HepG2 (cell line): ENCODE results near the gene TGM6. TPM values are rescaled to one million over a fixed set of nuclear protein-coding genes. Genes with fewer than 3 reads are reported as not detected.

Source experiments
- ATAC-seq: fragments of 200-7000 bp; cut with Tn5 transposase; 3 replicates; pipeline ENCODE4 v1.9.1; 2020; ENCODE audit warnings: mild to moderate bottlenecking, moderate library complexity
- BruUV-seq: library from RNA; stranded (reverse); fragments of 400-500 nt; replicated peaks from 2 replicates; lab custom pipeline; 2021; lab: Mats Ljungman, UMichigan
- CTCF ChIA-PET: fragments of 300-600 bp; formaldehyde crosslinking; extraction: SDS; loops from one replicate; lab custom pipeline; 2021; ENCODE audit warnings: low total read pairs, inconsistent platforms, low intra/inter-chr PET ratio; lab: Yijun Ruan, JAX
- POLR2A ChIA-PET: fragments of 350-600 bp; sonication (Branson Sonifier 250); formaldehyde crosslinking; loops from one replicate; lab custom pipeline; 2020; ENCODE audit warnings: antibody characterized with exemption, inconsistent platforms; lab: Yijun Ruan, JAX
- DNase-seq: peaks from one replicate; pipeline ENCODE4 v3.0.0-alpha.2; 2015; ENCODE audit warnings: low spot score
- FAIRE-seq: peaks from 3 replicates; lab custom pipeline; 2011; peaks lifted over from hg19 to GRCh38; lab: Jason Lieb, UNC
- H2AFZ ChIP-seq: one replicate; pipeline ENCODE4 v1.6.1; 2011; ENCODE audit warnings: low read length, inconsistent platforms
- H3K27ac ChIP-seq: fragments of 300-600 bp; 3 replicates; pipeline ENCODE4 v1.8.0; 2011; ENCODE audit warnings: mixed run types, mild to moderate bottlenecking, mixed read lengths, low read length, inconsistent platforms; ENCODE audit not compliant: insufficient read depth; ENCODE audit errors: extremely low read length
- H3K27me3 ChIP-seq, 2 experiments: fragments of 200-600 bp in 1 of 2; 2 replicates in 1 of 2; 3 replicates in 1 of 2; pipeline versions ENCODE4 v1.6.0 to v1.8.0; 2011; ENCODE audit warnings: low read length in 2 of 2, mild to moderate bottlenecking in 2 of 2, moderate library complexity in 2 of 2, inconsistent platforms in 1 of 2; ENCODE audit not compliant: insufficient read depth in 2 of 2, control insufficient read depth in 1 of 2
- H3K36me3 ChIP-seq, 2 experiments: fragments of 200-600 bp in 1 of 2; replicated peaks in 1 of 2; 2 replicates in 1 of 2; 3 replicates in 1 of 2; pipeline versions ENCODE4 v1.5.1 to v1.8.0; 2011; ENCODE audit warnings: low read length in 2 of 2, inconsistent platforms in 1 of 2; ENCODE audit not compliant: insufficient read depth in 2 of 2, control insufficient read depth in 1 of 2
- H3K4me1 ChIP-seq: 2 replicates; pipeline ENCODE4 v1.5.1; 2012; ENCODE audit warnings: low read length, inconsistent platforms; ENCODE audit not compliant: insufficient read depth
- H3K4me2 ChIP-seq: 2 replicates; pipeline ENCODE4 v1.6.0; 2011; ENCODE audit warnings: low read depth, low read length, inconsistent platforms
- H3K4me3 ChIP-seq, 3 experiments: fragments of 200-600 bp in 1 of 3; sonication (generic), shearing (Covaris generic) in 1 of 3; replicated peaks in 1 of 3; 2 replicates each; pipeline ENCODE4 v1.5.1; 2011 to 2016; ENCODE audit warnings: low read length in 3 of 3, inconsistent platforms in 2 of 3, low read depth in 2 of 3, mild to moderate bottlenecking in 2 of 3, control low read depth in 1 of 3, mixed read lengths in 1 of 3; ENCODE audit not compliant: insufficient read depth in 1 of 3
- H3K79me2 ChIP-seq: one replicate; pipeline ENCODE4 v1.6.1; 2011; ENCODE audit warnings: low read length, inconsistent platforms; ENCODE audit not compliant: insufficient read depth
- H3K9ac ChIP-seq: 2 replicates; pipeline ENCODE4 v1.6.0; 2011; ENCODE audit warnings: mild to moderate bottlenecking, low read depth, low read length, inconsistent platforms; ENCODE audit not compliant: insufficient read depth
- H3K9me3 ChIP-seq: 2 replicates; pipeline ENCODE4 v1.5.1; 2012; ENCODE audit warnings: mild to moderate bottlenecking, low read length
- H4K20me1 ChIP-seq: 2 replicates; pipeline ENCODE4 v1.6.0; 2011; ENCODE audit warnings: inconsistent platforms, mild to moderate bottlenecking, low read length, moderate library complexity; ENCODE audit not compliant: insufficient read depth
- MEIS2 ChIP-seq: sonication (generic); formaldehyde crosslinking; IDR thresholded peaks from 2 replicates; pipeline ENCODE4 v1.9.0; 2021; ENCODE audit warnings: mild to moderate bottlenecking, missing genetic modification reagents
- WGBS: methylation state at CpG from one replicate; pipeline ENCODE4 v1.1.6; 2017; ENCODE audit warnings: low lambda C conversion rate; 5-methylcytosine and 5-hydroxymethylcytosine counted together
- in situ Hi-C: cut with HindIII; loops from 2 replicates; pipeline ENCODE4 v1.10.0; 2017; ENCODE audit warnings: low pct_unique_long_range_greater_than_20kb; ENCODE audit not compliant: extremely low pct_ligation_motif_present
- intact Hi-C: fragments of 100-400 bp; cut with micrococcal nuclease; formaldehyde crosslinking; loops from one replicate; pipeline ENCODE4 v1.10.0; 2022; ENCODE audit not compliant: unreplicated experiment
- polyA plus RNA-seq, 8 experiments: library from polyadenylated mRNA; depleted of rRNA in 3 of 8; stranded (reverse) in 7 of 8; unstranded in 1 of 8; fragments of >200 nt; fragmentation: Illumina TruSeq in 4 of 8; extraction: Trizol in 4 of 8; gene quantifications; 2 replicates each; pipeline versions ENCODE4 v1.2.1 to v1.2.3, GENCODE V29; 2011 to 2016; ENCODE audit warnings: low read depth in 4 of 8, missing spikeins in 1 of 8, mixed read lengths in 1 of 8; ENCODE audit not compliant: insufficient read depth in 1 of 8
- total RNA-seq, 5 experiments: library from RNA; depleted of rRNA; stranded (reverse); fragments of >200 nt; fragmentation: Illumina TruSeq; extraction: Trizol; gene quantifications; 2 replicates each; pipeline ENCODE4 v1.2.3, GENCODE V29; 2016; ENCODE audit warnings: low read depth in 1 of 5
- TF ChIP-seq, protein P1 (sequence below): sonication (generic); formaldehyde crosslinking; IDR thresholded peaks from 2 replicates; pipeline ENCODE4 v1.5.1; 2020; ENCODE audit warnings: missing genetic modification reagents, mild to moderate bottlenecking, borderline replicate concordance
- TF ChIP-seq, protein P2 (sequence below): sonication (generic); formaldehyde crosslinking; IDR thresholded peaks from 2 replicates; pipeline ENCODE4 v1.5.1; 2020; ENCODE audit warnings: mild to moderate bottlenecking, missing genetic modification reagents, borderline replicate concordance

The TGM6 gene
- total and polyA plus RNA-seq, 2 of the 13 experiments (the other 11 are each of a cell fraction or from before 2014, with no cell fraction given): not detected

DNA sequence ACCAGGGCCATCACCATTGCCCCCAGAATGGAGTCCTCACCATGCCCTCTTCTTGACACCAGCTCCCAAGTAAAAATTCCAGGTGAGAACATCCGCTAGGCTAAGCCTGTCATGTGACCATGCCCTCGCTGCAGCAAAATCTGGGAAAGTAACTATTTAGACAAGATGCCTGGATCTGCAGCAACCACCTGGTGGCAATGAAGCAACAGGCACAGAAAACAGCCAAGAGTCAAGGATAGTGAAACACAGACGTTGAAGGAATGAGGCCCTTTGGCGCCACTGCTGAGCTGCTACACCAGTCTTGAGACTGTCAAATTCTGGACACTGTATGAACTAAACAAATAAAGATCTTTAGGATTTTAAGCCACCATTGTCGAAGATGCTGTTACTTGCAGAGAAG is 30.1 kb upstream of the TGM6 start:
- H3K4me2 ChIP-seq: no peak overlapping the region
- no peak for FAIRE-seq
- POLR2A ChIA-PET: no interaction called here

More for the DNA sequence above, 30.1 kb upstream of the TGM6 start:
- WGBS: 35% methylated on average over 5 of the region's 5 CpGs
- no peaks in the 10 kb centered on the region for H3K36me3 ChIP-seq
- intact Hi-C loops: loop anchor here (2.0 kb wide), 1 partner anchor 74 kb away; no protein-coding TSS in a partner anchor
- no peak for TF ChIP-seq MEIS2
- TF ChIP-seq, protein P1, sequence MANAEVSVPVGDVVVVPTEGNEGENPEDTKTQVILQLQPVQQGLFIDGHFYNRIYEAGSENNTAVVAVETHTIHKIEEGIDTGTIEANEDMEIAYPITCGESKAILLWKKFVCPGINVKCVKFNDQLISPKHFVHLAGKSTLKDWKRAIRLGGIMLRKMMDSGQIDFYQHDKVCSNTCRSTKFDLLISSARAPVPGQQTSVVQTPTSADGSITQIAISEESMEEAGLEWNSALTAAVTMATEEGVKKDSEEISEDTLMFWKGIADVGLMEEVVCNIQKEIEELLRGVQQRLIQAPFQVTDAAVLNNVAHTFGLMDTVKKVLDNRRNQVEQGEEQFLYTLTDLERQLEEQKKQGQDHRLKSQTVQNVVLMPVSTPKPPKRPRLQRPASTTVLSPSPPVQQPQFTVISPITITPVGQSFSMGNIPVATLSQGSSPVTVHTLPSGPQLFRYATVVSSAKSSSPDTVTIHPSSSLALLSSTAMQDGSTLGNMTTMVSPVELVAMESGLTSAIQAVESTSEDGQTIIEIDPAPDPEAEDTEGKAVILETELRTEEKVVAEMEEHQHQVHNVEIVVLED (CRISPR knock-in tag): no peak
- TF ChIP-seq, protein P2, sequence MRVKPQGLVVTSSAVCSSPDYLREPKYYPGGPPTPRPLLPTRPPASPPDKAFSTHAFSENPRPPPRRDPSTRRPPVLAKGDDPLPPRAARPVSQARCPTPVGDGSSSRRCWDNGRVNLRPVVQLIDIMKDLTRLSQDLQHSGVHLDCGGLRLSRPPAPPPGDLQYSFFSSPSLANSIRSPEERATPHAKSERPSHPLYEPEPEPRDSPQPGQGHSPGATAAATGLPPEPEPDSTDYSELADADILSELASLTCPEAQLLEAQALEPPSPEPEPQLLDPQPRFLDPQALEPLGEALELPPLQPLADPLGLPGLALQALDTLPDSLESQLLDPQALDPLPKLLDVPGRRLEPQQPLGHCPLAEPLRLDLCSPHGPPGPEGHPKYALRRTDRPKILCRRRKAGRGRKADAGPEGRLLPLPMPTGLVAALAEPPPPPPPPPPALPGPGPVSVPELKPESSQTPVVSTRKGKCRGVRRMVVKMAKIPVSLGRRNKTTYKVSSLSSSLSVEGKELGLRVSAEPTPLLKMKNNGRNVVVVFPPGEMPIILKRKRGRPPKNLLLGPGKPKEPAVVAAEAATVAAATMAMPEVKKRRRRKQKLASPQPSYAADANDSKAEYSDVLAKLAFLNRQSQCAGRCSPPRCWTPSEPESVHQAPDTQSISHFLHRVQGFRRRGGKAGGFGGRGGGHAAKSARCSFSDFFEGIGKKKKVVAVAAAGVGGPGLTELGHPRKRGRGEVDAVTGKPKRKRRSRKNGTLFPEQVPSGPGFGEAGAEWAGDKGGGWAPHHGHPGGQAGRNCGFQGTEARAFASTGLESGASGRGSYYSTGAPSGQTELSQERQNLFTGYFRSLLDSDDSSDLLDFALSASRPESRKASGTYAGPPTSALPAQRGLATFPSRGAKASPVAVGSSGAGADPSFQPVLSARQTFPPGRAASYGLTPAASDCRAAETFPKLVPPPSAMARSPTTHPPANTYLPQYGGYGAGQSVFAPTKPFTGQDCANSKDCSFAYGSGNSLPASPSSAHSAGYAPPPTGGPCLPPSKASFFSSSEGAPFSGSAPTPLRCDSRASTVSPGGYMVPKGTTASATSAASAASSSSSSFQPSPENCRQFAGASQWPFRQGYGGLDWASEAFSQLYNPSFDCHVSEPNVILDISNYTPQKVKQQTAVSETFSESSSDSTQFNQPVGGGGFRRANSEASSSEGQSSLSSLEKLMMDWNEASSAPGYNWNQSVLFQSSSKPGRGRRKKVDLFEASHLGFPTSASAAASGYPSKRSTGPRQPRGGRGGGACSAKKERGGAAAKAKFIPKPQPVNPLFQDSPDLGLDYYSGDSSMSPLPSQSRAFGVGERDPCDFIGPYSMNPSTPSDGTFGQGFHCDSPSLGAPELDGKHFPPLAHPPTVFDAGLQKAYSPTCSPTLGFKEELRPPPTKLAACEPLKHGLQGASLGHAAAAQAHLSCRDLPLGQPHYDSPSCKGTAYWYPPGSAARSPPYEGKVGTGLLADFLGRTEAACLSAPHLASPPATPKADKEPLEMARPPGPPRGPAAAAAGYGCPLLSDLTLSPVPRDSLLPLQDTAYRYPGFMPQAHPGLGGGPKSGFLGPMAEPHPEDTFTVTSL: no peak
- TF ChIP-seq, all 625 proteins: peak for 0
- H3K27ac ChIP-seq: no peak overlapping the region
- no peak for DNase-seq
- no peaks in the 10 kb centered on the region for H3K79me2 ChIP-seq
- CTCF ChIA-PET: no interaction called here
- H3K4me3 ChIP-seq: no peak overlapping the region
- peaks cover 4% of the 10 kb centered on the region; the same call in 1 of the 2 replicates for H3K4me1 ChIP-seq
- H3K27me3 ChIP-seq: peaks cover 0 to 6% of the 10 kb centered on the region in 2 experiments; a peak in 2 of 5 replicates
- no peak for ATAC-seq
- no peak overlapping the region for H2AFZ ChIP-seq
- no peak overlapping the region for H3K9ac ChIP-seq
- no TSS peak for BruUV-seq
- in situ Hi-C loops: no loop called here
- no peaks in the 10 kb centered on the region for H4K20me1 ChIP-seq
- H3K9me3 ChIP-seq: 0 out of 2 replicates have a peak, but pooled peaks cover 4% of the 10 kb centered on the region
